Esophagus muscularis mucosa (tissue), 4 donors: ENCODE measurements around the gene CABLES1. TPM values are rescaled to one million over a fixed set of nuclear protein-coding genes. Genes with fewer than 3 reads are reported as not detected.

ENCODE experiments used
- DNase-seq: peaks from one replicate; pipeline ENCODE4 v3.0.0-alpha.2; 2017; ENCODE audit errors: extremely low spot score
- H3K27ac ChIP-seq, 4 donors: fragments of 200-600 bp; sonication (generic); replicated peaks in 1 of 4; 1 replicate in 3 of 4; 2 replicates in 1 of 4; pipeline ENCODE4 v1.5.1; 2016 to 2019; ENCODE audit warnings: mild to moderate bottlenecking in 1 of 4
- H3K27me3 ChIP-seq, 4 donors: fragments of 200-600 bp; sonication (generic); one replicate each; pipeline versions ENCODE4 v1.5.1 to v1.6.0; 2016 to 2019
- H3K36me3 ChIP-seq, 4 donors: fragments of 200-600 bp; sonication (generic); one replicate each; pipeline ENCODE4 v1.5.1; 2016 to 2019
- H3K4me1 ChIP-seq, 4 donors: fragments of 200-600 bp; sonication (generic); one replicate each; pipeline ENCODE4 v1.5.1; 2016 to 2019
- H3K4me3 ChIP-seq, 4 donors: fragments of 200-600 bp; sonication (generic); 1 replicate in 2 of 4; 2 replicates in 2 of 4; pipeline ENCODE4 v1.5.1; 2016 to 2019; ENCODE audit warnings: mild to moderate bottlenecking in 4 of 4, moderate library complexity in 1 of 4
- H3K9me3 ChIP-seq, 4 donors: fragments of 200-600 bp; sonication (generic); 1 replicate in 3 of 4; 2 replicates in 1 of 4; pipeline ENCODE4 v1.5.1; 2016 to 2019
- CTCF ChIP-seq, 3 experiments: fragments of 200-600 bp in 2 of 3; fragments of 450-650 bp in 1 of 3; sonication (generic) in 2 of 3; IDR thresholded peaks; one replicate each; pipeline ENCODE4 v1.5.1; 2017 to 2019; ENCODE audit warnings: antibody characterized with exemption in 3 of 3, mild to moderate bottlenecking in 2 of 3, moderate library complexity in 1 of 3
- EP300 ChIP-seq: sonication (generic); formaldehyde crosslinking; IDR thresholded peaks from one replicate; pipeline ENCODE4 v1.6.1; 2017; ENCODE audit warnings: antibody characterized with exemption
- POLR2A ChIP-seq: fragments of 450-650 bp; IDR thresholded peaks from one replicate; pipeline ENCODE4 v1.6.1; 2017; ENCODE audit warnings: antibody characterized with exemption, moderate library complexity, mild to moderate bottlenecking, low read depth
- POLR2AphosphoS5 ChIP-seq, 2 donors: sonication (generic); formaldehyde crosslinking; IDR thresholded peaks; one replicate each; pipeline ENCODE4 v1.6.1; 2017; ENCODE audit warnings: antibody characterized with exemption in 2 of 2
- WGBS: methylation state at CpG from one replicate; pipeline ENCODE4 v1.1.5; 2018; 5-methylcytosine and 5-hydroxymethylcytosine counted together
- intact Hi-C: fragments of 100-400 bp; cut with DNase I; formaldehyde crosslinking; loops from one replicate; pipeline ENCODE4 v1.15.1; 2023
- total RNA-seq, 4 donors: library from RNA; depleted of rRNA; stranded (reverse); fragments of >200 nt; gene quantifications; one replicate each; pipeline versions ENCODE4 v1.1.0 to v1.2.1, GENCODE V29; 2016

The CABLES1 gene
- total RNA-seq, 4 donors from 2014 or later: 3.8 to 8.3 (median 6.4) TPM

GRCh38 chr18:23201741-23202140 lies 66.5 kb downstream of the CABLES1 start:
- H3K27me3 ChIP-seq: no peaks in the 10 kb centered on the region
- no peaks in the 10 kb centered on the region for H3K9me3 ChIP-seq
- peaks cover 0 to under 1% (median 0%) of the 10 kb centered on the region in 4 donors for H3K36me3 ChIP-seq
- H3K4me3 ChIP-seq: no peak overlapping the region
- DNase-seq: no peak
- TF ChIP-seq POLR2A (no peak), EP300 (no peak), CTCF (IDR thresholded peaks at IDR 0.05) (no peak), POLR2AphosphoS5 (IDR thresholded peaks at IDR 0.05) (no peak)
- intact Hi-C loops: no loop called here
- peaks cover 0 to under 1% (median 0%) of the 10 kb centered on the region in 4 donors for H3K4me1 ChIP-seq
- WGBS: 94% methylated on average over 10 of the region's 10 CpGs
- no peak overlapping the region for H3K27ac ChIP-seq

- 90% methylated on average over 15 of the region's 15 CpGs for WGBS
- H3K4me3 ChIP-seq: no peak overlapping the region
- no peak for TF ChIP-seq POLR2AphosphoS5 (IDR thresholded peaks at IDR 0.05)
- no peak for TF ChIP-seq POLR2A
- no peak for TF ChIP-seq CTCF (IDR thresholded peaks at IDR 0.05)
- no peak for TF ChIP-seq EP300
- no peaks in the 10 kb centered on the region for H3K36me3 ChIP-seq
- peaks cover 0 to 11% (median 5%) of the 10 kb centered on the region in 4 donors for H3K9me3 ChIP-seq
- H3K4me1 ChIP-seq: no peaks in the 10 kb centered on the region
- no peak for DNase-seq
- H3K27ac ChIP-seq: no peak overlapping the region
- no peaks in the 10 kb centered on the region for H3K27me3 ChIP-seq
- intact Hi-C loops: no loop called here
Measured at GRCh38 chr18:23203891-23204432, 68.7 kb downstream of the CABLES1 start.

- H3K4me3 ChIP-seq: no peak overlapping the region
- no peaks in the 10 kb centered on the region for H3K27me3 ChIP-seq
- H3K4me1 ChIP-seq: no peaks in the 10 kb centered on the region
- H3K36me3 ChIP-seq: no peaks in the 10 kb centered on the region
- peaks cover 0 to 11% (median 5%) of the 10 kb centered on the region in 4 donors for H3K9me3 ChIP-seq
- 89% methylated on average over 10 of the region's 10 CpGs for WGBS
- DNase-seq: no peak
- H3K27ac ChIP-seq: no peak overlapping the region
- TF ChIP-seq EP300: no peak
- no peak for TF ChIP-seq POLR2A
- no peak for TF ChIP-seq CTCF (IDR thresholded peaks at IDR 0.05)
- TF ChIP-seq POLR2AphosphoS5 (IDR thresholded peaks at IDR 0.05): no peak
- intact Hi-C loops: no loop called here
Measured at GRCh38 chr18:23204589-23205235, 69.4 kb downstream of the CABLES1 start.

GRCh38 chr18:23205980-23206379 lies 70.7 kb downstream of the CABLES1 start:
- H3K4me1 ChIP-seq: no peaks in the 10 kb centered on the region
- H3K4me3 ChIP-seq: no peak overlapping the region
- no peaks in the 10 kb centered on the region for H3K36me3 ChIP-seq
- no peak overlapping the region for H3K27ac ChIP-seq
- whole genome bisulfite sequencing: 98% methylated on average over 9 of the region's 9 CpGs
- peaks cover 0 to 11% (median 5%) of the 10 kb centered on the region in 4 donors for H3K9me3 ChIP-seq
- no peak for DNase-seq
- TF ChIP-seq EP300 (no peak), CTCF (IDR thresholded peaks at IDR 0.05) (no peak), POLR2A (no peak), POLR2AphosphoS5 (IDR thresholded peaks at IDR 0.05) (no peak)
- no peaks in the 10 kb centered on the region for H3K27me3 ChIP-seq
- intact Hi-C loops: no loop called here
